Endothelial cell (in vitro differentiated cells): ENCODE measurements around the gene HSPA12A. TPM values are rescaled to one million over a fixed set of nuclear protein-coding genes. Genes with fewer than 3 reads are reported as not detected.

Experiments used
- DNase-seq: peaks from one replicate; pipeline ENCODE4 v3.0.0; 2021; ENCODE audit warnings: low spot score
- H3K27ac Mint-ChIP-seq: one replicate; pipeline ENCODE4 v1.8.0; 2021; ENCODE audit warnings: mixed read lengths, inconsistent platforms; ENCODE audit not compliant: unreplicated experiment
- H3K27me3 Mint-ChIP-seq: one replicate; pipeline ENCODE4 v1.8.0; 2021; ENCODE audit warnings: mild to moderate bottlenecking, moderate library complexity, mixed read lengths, inconsistent platforms; ENCODE audit not compliant: unreplicated experiment
- H3K36me3 Mint-ChIP-seq: one replicate; pipeline ENCODE4 v1.8.0; 2021; ENCODE audit warnings: mild to moderate bottlenecking, low read depth, mixed read lengths, inconsistent platforms; ENCODE audit not compliant: unreplicated experiment
- H3K4me1 Mint-ChIP-seq: one replicate; pipeline ENCODE4 v1.8.0; 2021; ENCODE audit warnings: mild to moderate bottlenecking, mixed read lengths, inconsistent platforms; ENCODE audit not compliant: unreplicated experiment
- H3K4me3 Mint-ChIP-seq: one replicate; pipeline ENCODE4 v1.8.0; 2021; ENCODE audit warnings: mild to moderate bottlenecking, mixed read lengths, inconsistent platforms; ENCODE audit not compliant: unreplicated experiment
- H3K9me3 Mint-ChIP-seq: one replicate; pipeline ENCODE4 v1.8.0; 2021; ENCODE audit warnings: mixed read lengths, inconsistent platforms; ENCODE audit not compliant: unreplicated experiment
- total RNA-seq: library from RNA; stranded (reverse); fragmentation: NEBNext Ultra II Directional; extraction: Animal tissue kit (Norgen Biotek cat#: 25700); gene quantifications from one replicate; pipeline ENCODE4 v1.2.1, GENCODE V29; 2021; ENCODE audit not compliant: unreplicated experiment
- TF ChIP-seq, protein P1 (sequence below): fragments of 200-600 bp; sonication (generic); IDR thresholded peaks from one replicate; pipeline ENCODE4 v1.5.0; 2021; ENCODE audit warnings: antibody characterized with exemption; ENCODE audit not compliant: unreplicated experiment

The HSPA12A gene
- total RNA-seq, 1 donor from 2014 or later = 2.8 TPM

DNA sequence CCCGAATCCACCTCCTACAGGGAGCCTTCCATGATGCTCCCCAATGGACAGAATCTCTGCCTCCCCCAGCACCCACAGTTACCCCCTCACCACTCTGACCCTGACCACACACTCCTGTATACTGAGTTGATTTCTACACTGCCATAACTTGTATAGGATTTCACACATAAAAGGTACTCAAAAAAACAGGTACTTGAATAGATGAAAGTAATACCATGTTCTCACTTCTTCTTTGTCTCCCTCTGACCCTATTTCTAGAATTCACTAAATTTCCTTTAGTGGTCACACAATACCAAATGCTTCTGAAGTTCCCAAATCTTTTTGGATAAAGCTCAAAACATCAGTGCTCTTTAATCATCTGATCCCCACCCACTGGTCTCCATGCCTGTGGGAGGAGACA lies 45.4 kb downstream of the HSPA12A start:
- H3K27ac Mint-ChIP-seq = no peak overlapping the region
- peaks cover 5% of the 10 kb centered on the region for H3K4me1 Mint-ChIP-seq

DNA sequence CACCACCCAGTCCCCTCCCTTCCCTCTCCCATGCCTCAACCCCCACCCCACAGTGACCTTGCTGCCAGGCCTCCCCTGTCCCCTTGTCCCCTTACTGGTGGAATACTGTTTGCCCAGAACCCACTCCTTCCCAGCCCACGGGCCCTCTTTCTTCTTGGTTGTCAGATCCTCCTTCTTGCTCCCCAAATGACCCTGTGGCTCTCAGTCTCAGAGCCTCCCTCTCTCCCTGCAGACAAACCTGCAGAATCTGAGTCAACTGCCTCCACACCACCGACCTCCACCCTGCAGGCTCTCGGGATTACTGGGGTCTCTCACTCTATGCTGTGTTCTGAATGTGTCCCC lies 47.5 kb downstream of the HSPA12A start:
- H3K36me3 Mint-ChIP-seq = no peaks in the 10 kb centered on the region
- DNase-seq = no peak
- peaks cover 8% of the 10 kb centered on the region for H3K27me3 Mint-ChIP-seq
- peaks cover 13% of the 10 kb centered on the region for H3K4me1 Mint-ChIP-seq
- H3K4me3 Mint-ChIP-seq = no peak overlapping the region
- TF ChIP-seq, protein P1, sequence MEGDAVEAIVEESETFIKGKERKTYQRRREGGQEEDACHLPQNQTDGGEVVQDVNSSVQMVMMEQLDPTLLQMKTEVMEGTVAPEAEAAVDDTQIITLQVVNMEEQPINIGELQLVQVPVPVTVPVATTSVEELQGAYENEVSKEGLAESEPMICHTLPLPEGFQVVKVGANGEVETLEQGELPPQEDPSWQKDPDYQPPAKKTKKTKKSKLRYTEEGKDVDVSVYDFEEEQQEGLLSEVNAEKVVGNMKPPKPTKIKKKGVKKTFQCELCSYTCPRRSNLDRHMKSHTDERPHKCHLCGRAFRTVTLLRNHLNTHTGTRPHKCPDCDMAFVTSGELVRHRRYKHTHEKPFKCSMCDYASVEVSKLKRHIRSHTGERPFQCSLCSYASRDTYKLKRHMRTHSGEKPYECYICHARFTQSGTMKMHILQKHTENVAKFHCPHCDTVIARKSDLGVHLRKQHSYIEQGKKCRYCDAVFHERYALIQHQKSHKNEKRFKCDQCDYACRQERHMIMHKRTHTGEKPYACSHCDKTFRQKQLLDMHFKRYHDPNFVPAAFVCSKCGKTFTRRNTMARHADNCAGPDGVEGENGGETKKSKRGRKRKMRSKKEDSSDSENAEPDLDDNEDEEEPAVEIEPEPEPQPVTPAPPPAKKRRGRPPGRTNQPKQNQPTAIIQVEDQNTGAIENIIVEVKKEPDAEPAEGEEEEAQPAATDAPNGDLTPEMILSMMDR = no peak
- H3K27ac Mint-ChIP-seq = no peak overlapping the region
- no peaks in the 10 kb centered on the region for H3K9me3 Mint-ChIP-seq

More for the DNA sequence above, 45.4 kb downstream of the HSPA12A start:
- no peak for DNase-seq
- H3K36me3 Mint-ChIP-seq = no peaks in the 10 kb centered on the region
- no peak overlapping the region for H3K4me3 Mint-ChIP-seq
- TF ChIP-seq, protein P1 = no peak
- H3K9me3 Mint-ChIP-seq = no peaks in the 10 kb centered on the region
- H3K27me3 Mint-ChIP-seq = peaks cover 6% of the 10 kb centered on the region

DNA sequence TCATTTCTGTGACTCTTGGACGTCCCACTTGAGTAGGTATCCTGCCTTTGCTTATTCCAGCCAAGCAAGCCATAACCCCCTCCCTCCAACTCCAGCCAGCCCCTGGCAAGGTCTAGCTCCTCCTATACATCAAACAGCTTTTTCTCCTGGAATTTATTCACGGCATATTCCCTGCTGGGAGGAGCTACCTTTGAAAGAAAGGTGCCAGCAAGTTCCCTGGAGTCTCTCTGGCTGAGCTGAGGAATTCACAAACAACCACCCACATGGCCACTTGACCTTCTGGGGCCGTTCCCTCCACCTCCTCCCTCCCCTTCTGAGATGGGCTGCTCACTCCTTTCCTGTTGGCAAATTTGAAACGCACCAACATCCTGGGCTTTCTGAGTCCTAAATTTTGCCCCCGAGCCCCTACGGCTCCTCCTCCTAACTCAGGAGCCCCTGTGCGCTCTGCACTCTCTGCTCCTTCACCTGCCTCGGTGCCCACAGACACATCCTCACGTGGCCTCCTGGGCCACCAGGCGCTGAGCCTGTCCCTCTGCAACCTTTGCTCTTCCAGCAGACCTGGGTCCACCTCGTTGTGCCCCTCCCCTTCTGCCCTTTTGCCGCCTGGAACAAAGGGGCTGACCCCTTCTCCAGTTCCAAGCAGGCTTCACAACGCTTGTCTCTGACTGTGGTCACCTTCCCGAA lies 48.0 kb downstream of the HSPA12A start:
- no peaks in the 10 kb centered on the region for H3K36me3 Mint-ChIP-seq
- no peak overlapping the region for H3K4me3 Mint-ChIP-seq

DNA sequence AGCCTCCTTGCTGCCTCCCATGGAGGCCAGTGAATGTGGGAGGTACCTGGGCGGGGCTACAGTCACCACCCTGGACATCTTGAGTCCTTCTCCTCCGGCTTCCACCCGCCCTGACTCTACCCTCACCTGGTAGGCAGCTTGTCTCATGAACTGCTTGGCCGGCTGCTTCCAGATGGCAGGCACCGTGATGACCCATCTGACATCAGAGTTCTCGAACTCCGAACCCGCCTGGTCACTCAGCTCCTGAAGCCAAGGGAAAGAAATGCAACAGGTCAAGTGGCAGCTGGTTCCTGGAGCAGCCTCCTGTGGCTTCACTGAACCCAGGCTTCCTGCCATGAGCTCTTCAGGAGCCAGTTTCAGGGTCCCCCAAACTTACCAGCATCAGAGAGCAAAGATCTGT lies 50.1 kb downstream of the HSPA12A start:
- no peak for DNase-seq
- peaks cover 9% of the 10 kb centered on the region for H3K27me3 Mint-ChIP-seq
- peaks cover 22% of the 10 kb centered on the region for H3K4me1 Mint-ChIP-seq
- H3K9me3 Mint-ChIP-seq = no peaks in the 10 kb centered on the region
- H3K4me3 Mint-ChIP-seq = no peak overlapping the region
- TF ChIP-seq, protein P1 = no peak
- no peaks in the 10 kb centered on the region for H3K36me3 Mint-ChIP-seq
- no peak overlapping the region for H3K27ac Mint-ChIP-seq

More for the DNA sequence above, 48.0 kb downstream of the HSPA12A start:
- Mint-ChIP-seq H3K9me3 (no peaks in the 10 kb centered on the region), H3K27ac (no peak overlapping the region), H3K27me3 (peaks cover 10% of the 10 kb centered on the region), H3K4me1 (peaks cover 13% of the 10 kb centered on the region)
- TF ChIP-seq, protein P1 = no peak
- no peak for DNase-seq

DNA sequence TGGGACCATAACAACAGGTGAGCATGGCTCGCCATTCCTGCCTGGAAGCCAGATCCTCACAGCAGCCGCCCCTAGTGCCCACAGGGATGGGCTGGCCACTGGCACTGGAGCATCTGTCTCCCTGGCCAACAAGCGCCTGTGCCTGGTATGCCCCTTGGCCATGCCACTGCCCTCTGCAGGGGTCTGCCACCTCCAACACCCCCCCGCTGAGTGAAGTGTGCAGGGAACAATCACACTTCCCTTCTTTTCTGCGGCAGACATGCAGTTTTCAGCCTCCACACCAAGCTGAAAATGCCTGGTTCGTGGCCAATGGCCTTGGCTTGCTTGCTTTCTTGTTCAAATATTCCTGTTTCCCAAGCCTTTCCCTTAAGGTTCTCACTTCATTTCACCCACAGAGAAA lies 50.7 kb downstream of the HSPA12A start:
- TF ChIP-seq, protein P1 = no peak
- no peak overlapping the region for H3K4me3 Mint-ChIP-seq
- no peak overlapping the region for H3K27ac Mint-ChIP-seq
- DNase-seq = no peak
- peaks cover 7% of the 10 kb centered on the region for H3K27me3 Mint-ChIP-seq
- H3K9me3 Mint-ChIP-seq = no peaks in the 10 kb centered on the region
- H3K36me3 Mint-ChIP-seq = no peaks in the 10 kb centered on the region
- H3K4me1 Mint-ChIP-seq = peaks cover 22% of the 10 kb centered on the region
